Neuronal stem cell (in vitro differentiated cells): ENCODE data around the gene PSMD11.
"Not testable (repeated sequence)": the region's sequence is repeated elsewhere in the genome, so short reads cannot be mapped to it uniquely, and the experiment has no call there.

ENCODE experiments used
- DNase-seq: peaks from one replicate; pipeline ENCODE4 v3.0.0-alpha.2; 2013; ENCODE audit warnings: low spot score
- H2AFZ ChIP-seq: one replicate; pipeline ENCODE4 v1.6.1; 2013; ENCODE audit warnings: mild to moderate bottlenecking, low read length, inconsistent platforms
- H2AK5ac ChIP-seq: 2 replicates; pipeline ENCODE4 v1.6.1; 2013; ENCODE audit warnings: low read depth, mild to moderate bottlenecking, inconsistent platforms, low read length, moderate library complexity, mixed read lengths
- H2BK120ac ChIP-seq: 2 replicates; pipeline ENCODE4 v1.6.1; 2013; ENCODE audit warnings: low read depth, mild to moderate bottlenecking, inconsistent platforms, low read length, moderate library complexity, mixed read lengths
- H2BK12ac ChIP-seq: one replicate; pipeline ENCODE4 v1.6.1; 2013; ENCODE audit warnings: low read length, inconsistent platforms
- H2BK15ac ChIP-seq: 2 replicates; pipeline ENCODE4 v1.6.1; 2013; ENCODE audit warnings: mild to moderate bottlenecking, low read length, inconsistent platforms, mixed read lengths
- H2BK5ac ChIP-seq: one replicate; pipeline ENCODE4 v1.6.1; 2013; ENCODE audit warnings: inconsistent platforms, mild to moderate bottlenecking, low read length, moderate library complexity
- H3K14ac ChIP-seq: one replicate; pipeline ENCODE4 v1.6.1; 2013; ENCODE audit warnings: low read length, inconsistent platforms
- H3K18ac ChIP-seq: 2 replicates; pipeline ENCODE4 v1.6.1; 2013; ENCODE audit warnings: low read length, inconsistent platforms
- H3K23ac ChIP-seq: 2 replicates; pipeline ENCODE4 v1.6.1; 2013; ENCODE audit warnings: low read depth, mild to moderate bottlenecking, mixed read lengths, low read length, inconsistent platforms; ENCODE audit not compliant: poor library complexity
- H3K27ac ChIP-seq: replicated peaks from 3 replicates; pipeline ENCODE4 v1.5.1; 2013; ENCODE audit warnings: low read length, inconsistent platforms
- H3K27me3 ChIP-seq, 3 experiments: 2 replicates each; pipeline ENCODE4 v1.6.1; 2013; ENCODE audit warnings: low read length in 3 of 3, mild to moderate bottlenecking in 2 of 3, inconsistent platforms in 1 of 3, low read depth in 1 of 3, mixed read lengths in 1 of 3, moderate library complexity in 1 of 3; ENCODE audit not compliant: control insufficient read depth in 3 of 3, insufficient read depth in 3 of 3
- H3K36me3 ChIP-seq, 2 donors: replicated peaks in 1 of 2; 2 replicates each; pipeline ENCODE4 v1.6.1; 2013; ENCODE audit warnings: low read length in 2 of 2; ENCODE audit not compliant: control insufficient read depth in 2 of 2, insufficient read depth in 2 of 2
- H3K4ac ChIP-seq: 2 replicates; pipeline ENCODE4 v1.6.1; 2013; ENCODE audit warnings: inconsistent platforms, mild to moderate bottlenecking, low read length, moderate library complexity
- H3K4me1 ChIP-seq, 2 donors: 1 replicate in 1 of 2; 2 replicates in 1 of 2; pipeline ENCODE4 v1.6.1; 2013; ENCODE audit warnings: low read length in 2 of 2, low read depth in 1 of 2; ENCODE audit not compliant: control insufficient read depth in 2 of 2, insufficient read depth in 1 of 2
- H3K4me2 ChIP-seq: one replicate; pipeline ENCODE4 v1.6.1; 2013; ENCODE audit warnings: mild to moderate bottlenecking, low read length, inconsistent platforms; ENCODE audit not compliant: insufficient read depth, poor library complexity, severe bottlenecking
- H3K4me3 ChIP-seq, 2 donors: 2 replicates each; pipeline ENCODE4 v1.5.1; 2013; ENCODE audit warnings: low read length in 2 of 2, mild to moderate bottlenecking in 2 of 2, inconsistent platforms in 1 of 2, moderate library complexity in 1 of 2
- H3K79me1 ChIP-seq: one replicate; pipeline ENCODE4 v1.6.1; 2013; ENCODE audit warnings: low read depth, mild to moderate bottlenecking, inconsistent platforms, low read length, moderate library complexity
- H3K9ac ChIP-seq: one replicate; pipeline ENCODE4 v1.6.1; 2013; ENCODE audit warnings: mild to moderate bottlenecking, low read depth, low read length, inconsistent platforms; ENCODE audit not compliant: poor library complexity
- H3K9me3 ChIP-seq, 2 donors: replicated peaks in 1 of 2; 2 replicates each; pipeline versions ENCODE3 to v1.6.1; 2013; ENCODE audit warnings: low read length in 2 of 2, mild to moderate bottlenecking in 2 of 2, inconsistent platforms in 1 of 2, low read depth in 1 of 2, mixed read lengths in 1 of 2, moderate library complexity in 1 of 2; ENCODE audit not compliant: control insufficient read depth in 2 of 2, insufficient read depth in 1 of 2
- H4K8ac ChIP-seq: one replicate; pipeline ENCODE4 v1.6.1; 2013; ENCODE audit warnings: low read depth, mild to moderate bottlenecking, inconsistent platforms, low read length, moderate library complexity
- H4K91ac ChIP-seq: one replicate; pipeline ENCODE4 v1.6.1; 2013; ENCODE audit warnings: low read length, low read depth, mild to moderate bottlenecking, inconsistent platforms; ENCODE audit not compliant: poor library complexity
- WGBS, 2 donors: extraction: QIAGEN DNeasy Blood & Tissue Kit; methylation state at CpG; one replicate each; pipeline ENCODE4 v1.1.7; 2013; ENCODE audit warnings: missing lambda C conversion rate in 2 of 2, mixed read lengths in 1 of 2; ENCODE audit not compliant: insufficient read length in 2 of 2, insufficient replicate concordance in 1 of 2; ENCODE audit errors: extremely low coverage in 2 of 2; 5-methylcytosine and 5-hydroxymethylcytosine counted together

The PSMD11 gene

DNA sequence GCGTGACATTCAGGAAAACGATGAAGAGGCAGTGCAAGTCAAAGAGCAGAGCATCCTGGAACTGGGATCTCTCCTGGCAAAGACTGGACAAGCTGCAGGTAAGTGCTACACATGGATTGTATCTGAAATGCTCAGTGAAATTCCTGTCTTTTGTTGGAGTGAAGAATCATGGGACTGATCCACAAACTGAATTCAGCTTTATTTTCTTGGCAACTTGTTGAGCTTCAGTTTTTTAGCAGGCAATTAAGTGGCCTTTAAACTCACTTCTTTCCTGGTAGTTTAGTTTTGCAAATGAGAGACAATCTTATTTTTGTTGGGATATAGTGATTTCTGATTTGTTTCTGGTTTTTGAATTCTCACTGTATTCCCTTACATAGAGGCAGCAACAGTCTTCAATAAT lies 2.6 kb downstream of the PSMD11 start:
- H3K4ac ChIP-seq: no peak overlapping the region
- no peak overlapping the region for H2BK15ac ChIP-seq
- no peak overlapping the region for H3K27ac ChIP-seq
- no peak overlapping the region for H2AK5ac ChIP-seq
- no peak overlapping the region for H2BK120ac ChIP-seq
- DNase-seq: no peak
- WGBS, 2 donors: no CpG with 5 or more reads among the region's 2 CpGs
- peaks cover 5 to 11% of the 10 kb centered on the region in 2 donors for H3K4me1 ChIP-seq
- H3K9ac ChIP-seq: no peak overlapping the region
- no peak overlapping the region for H2BK5ac ChIP-seq
- no peak overlapping the region for H3K4me2 ChIP-seq
- no peak overlapping the region for H3K18ac ChIP-seq
- no peak overlapping the region for H3K23ac ChIP-seq
- H3K79me1 ChIP-seq: peaks cover 3% of the 10 kb centered on the region
- no peak overlapping the region for H4K8ac ChIP-seq
- H2BK12ac ChIP-seq: no peak overlapping the region
- no peak overlapping the region for H3K14ac ChIP-seq
- H4K91ac ChIP-seq: no peak overlapping the region
- no peak overlapping the region for H3K4me3 ChIP-seq
- H2AFZ ChIP-seq: no peak overlapping the region
- peaks cover 5 to 10% of the 10 kb centered on the region in 2 donors for H3K9me3 ChIP-seq
- peaks cover 15 to 62% of the 10 kb centered on the region in 2 donors for H3K36me3 ChIP-seq
- H3K27me3 ChIP-seq: no peaks in the 10 kb centered on the region

DNA sequence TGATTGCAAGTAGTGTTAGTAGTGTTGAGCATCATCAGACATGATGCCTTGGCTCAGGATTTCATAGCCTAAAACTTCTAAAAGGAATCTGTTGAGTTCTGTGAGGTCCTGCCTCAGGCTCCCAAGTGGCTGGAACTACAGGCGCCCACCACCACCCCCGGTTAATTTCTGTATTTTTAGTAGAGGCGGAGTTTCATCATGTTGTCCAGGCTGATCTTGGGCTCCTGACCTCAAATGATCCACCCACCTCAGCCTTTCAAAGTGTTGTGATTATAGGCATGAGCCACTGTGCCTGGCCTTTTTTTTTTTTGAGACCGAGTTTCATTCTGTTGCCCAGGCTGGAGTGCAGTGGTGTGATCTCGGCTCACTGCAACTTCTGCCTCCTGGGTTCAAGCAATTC lies 5.7 kb downstream of the PSMD11 start:
- Histone ChIP-seq H3K36me3 (peaks cover 28 to 93% of the 10 kb centered on the region in 2 donors), H3K27ac (no peak overlapping the region), H3K4ac (no peak overlapping the region), H3K4me2 (no peak overlapping the region), H4K91ac (no peak overlapping the region), H3K9me3 (no peaks in the 10 kb centered on the region), H3K14ac (no peak overlapping the region), H2AFZ (no peak overlapping the region), H3K23ac (no peak overlapping the region), H2AK5ac (no peak overlapping the region), H3K79me1 (peaks cover 3% of the 10 kb centered on the region), H2BK12ac (no peak overlapping the region), H4K8ac (no peak overlapping the region), H3K27me3 (no peaks in the 10 kb centered on the region), H2BK120ac (no peak overlapping the region), H3K4me3 (no peak overlapping the region), H2BK15ac (no peak overlapping the region), H2BK5ac (no peak overlapping the region), H3K9ac (no peak overlapping the region), H3K18ac (no peak overlapping the region), H3K4me1 (peaks cover 5 to 11% of the 10 kb centered on the region in 2 donors)
- no peak for DNase-seq
- WGBS, 2 donors: no CpG with 5 or more reads among the region's 5 CpGs

DNA sequence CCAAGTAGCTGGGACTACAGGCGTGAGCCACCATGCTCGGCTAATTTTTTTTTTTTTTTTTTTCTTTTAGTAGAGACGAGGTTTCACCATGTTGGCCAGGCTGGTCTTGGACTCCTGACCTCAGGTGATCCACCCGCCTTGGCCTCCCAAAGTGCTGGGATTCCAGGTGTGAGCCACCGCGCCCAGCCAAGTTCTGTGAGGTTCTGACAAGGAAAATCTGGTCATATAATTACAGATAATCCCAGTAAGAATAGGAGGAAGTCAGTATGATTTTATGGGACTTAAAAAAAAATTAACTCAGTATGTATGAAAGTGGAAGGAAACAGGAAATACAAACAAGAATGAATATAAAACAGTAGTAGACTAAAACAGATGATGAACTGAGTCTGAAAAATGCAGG lies 6.1 kb downstream of the PSMD11 start:
- not testable (repeated sequence) for H3K14ac ChIP-seq, H2BK15ac ChIP-seq, H2AK5ac ChIP-seq, H3K27ac ChIP-seq, H3K79me1 ChIP-seq, H3K23ac ChIP-seq, H3K27me3 ChIP-seq, H4K8ac ChIP-seq, H3K18ac ChIP-seq, H2BK120ac ChIP-seq, H2BK5ac ChIP-seq, H2BK12ac ChIP-seq, H3K9me3 ChIP-seq, H3K4ac ChIP-seq, H2AFZ ChIP-seq, H3K4me2 ChIP-seq, H3K9ac ChIP-seq, H3K4me3 ChIP-seq, H4K91ac ChIP-seq, DNase-seq
- WGBS, 2 donors: no CpG with 5 or more reads among the region's 6 CpGs
- H3K36me3 ChIP-seq: peaks cover 31 to 97% of the 10 kb centered on the region in 2 donors
- peaks cover 5 to 11% of the 10 kb centered on the region in 2 donors for H3K4me1 ChIP-seq

DNA sequence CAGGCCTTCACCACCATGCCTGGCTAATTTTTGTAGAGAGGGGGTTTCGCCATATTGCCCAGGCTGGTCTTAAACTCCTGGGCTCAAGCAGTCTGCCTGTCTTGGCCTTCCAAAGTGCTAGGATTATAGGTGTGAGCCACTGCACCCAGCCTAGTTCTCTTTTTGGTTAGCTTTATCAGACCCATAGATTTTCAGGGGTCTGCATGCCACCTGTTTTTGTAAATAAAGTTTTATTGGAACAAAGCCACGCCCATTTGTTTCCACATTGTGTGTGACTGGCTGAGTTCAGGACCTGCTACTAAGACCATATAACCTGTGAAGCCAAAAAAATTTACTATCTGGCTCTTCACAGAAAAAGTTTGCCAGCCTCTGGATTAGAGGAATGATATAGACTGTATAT lies 7.6 kb downstream of the PSMD11 start:
- H3K4ac ChIP-seq: no peak overlapping the region
- H3K9ac ChIP-seq: no peak overlapping the region
- no peaks in the 10 kb centered on the region for H3K27me3 ChIP-seq
- H3K27ac ChIP-seq: no peak overlapping the region
- WGBS, 2 donors: no CpG with 5 or more reads among the region's 2 CpGs
- peaks cover 31 to 95% of the 10 kb centered on the region in 2 donors for H3K36me3 ChIP-seq
- peaks cover 3% of the 10 kb centered on the region for H3K79me1 ChIP-seq
- DNase-seq: no peak
- no peak overlapping the region for H2AK5ac ChIP-seq
- H3K4me1 ChIP-seq: peaks cover 0 to 1% of the 10 kb centered on the region in 2 donors
- no peak overlapping the region for H4K91ac ChIP-seq
- no peak overlapping the region for H2AFZ ChIP-seq
- no peak overlapping the region for H2BK12ac ChIP-seq
- no peak overlapping the region for H2BK5ac ChIP-seq
- no peak overlapping the region for H3K4me3 ChIP-seq
- no peak overlapping the region for H3K4me2 ChIP-seq
- no peak overlapping the region for H2BK120ac ChIP-seq
- H3K23ac ChIP-seq: no peak overlapping the region
- H3K9me3 ChIP-seq: no peaks in the 10 kb centered on the region
- H2BK15ac ChIP-seq: no peak overlapping the region
- H3K18ac ChIP-seq: no peak overlapping the region
- no peak overlapping the region for H3K14ac ChIP-seq
- H4K8ac ChIP-seq: no peak overlapping the region
